HepG2 (cell line): ENCODE data around the gene IFITM10. TPM values are rescaled to one million over a fixed set of nuclear protein-coding genes. Genes with fewer than 3 reads are reported as not detected.

ENCODE experiments used
- DMAP1 ChIP-seq: IDR thresholded peaks from 2 replicates; pipeline ENCODE4 v1.6.1; 2016
- EHMT2 ChIP-seq: fragments of 200-600 bp; sonication (generic); IDR thresholded peaks from 2 replicates; pipeline ENCODE4 v1.7.0; 2017; ENCODE audit warnings: antibody characterized with exemption, low read depth, low read length, borderline replicate concordance
- MTF2 ChIP-seq: sonication (generic); formaldehyde crosslinking; IDR thresholded peaks from 2 replicates; pipeline ENCODE4 v1.5.0; 2020; ENCODE audit warnings: missing genetic modification reagents, borderline replicate concordance
- SMAD9 ChIP-seq: sonication (generic); formaldehyde crosslinking; IDR thresholded peaks from 2 replicates; pipeline ENCODE4 v1.5.1; 2020; ENCODE audit warnings: mild to moderate bottlenecking, missing genetic modification reagents
- TEAD2 ChIP-seq: sonication (generic); formaldehyde crosslinking; IDR thresholded peaks from 2 replicates; pipeline ENCODE4 v1.9.0; 2021; ENCODE audit warnings: missing genetic modification reagents
- TERF1 ChIP-seq: sonication (generic); formaldehyde crosslinking; IDR thresholded peaks from 2 replicates; pipeline ENCODE4 v1.8.0; 2022; ENCODE audit warnings: mild to moderate bottlenecking, missing genetic modification reagents, moderate library complexity
- TFDP1 ChIP-seq: IDR thresholded peaks from 2 replicates; pipeline ENCODE4 v1.6.1; 2016; ENCODE audit warnings: missing compliant biosample characterization, missing genetic modification reagents, borderline replicate concordance
- ZNF543 ChIP-seq: sonication (generic); formaldehyde crosslinking; IDR thresholded peaks from 2 replicates; pipeline ENCODE4 v1.4.0; 2020; ENCODE audit warnings: mild to moderate bottlenecking, missing genetic modification reagents
- polyA plus RNA-seq, 8 experiments: library from polyadenylated mRNA; depleted of rRNA in 3 of 8; stranded (reverse) in 7 of 8; unstranded in 1 of 8; fragments of >200 nt; fragmentation: Illumina TruSeq in 4 of 8; extraction: Trizol in 4 of 8; gene quantifications; 2 replicates each; pipeline versions ENCODE4 v1.2.1 to v1.2.3, GENCODE V29; 2011 to 2016; ENCODE audit warnings: low read depth in 4 of 8, missing spikeins in 1 of 8, mixed read lengths in 1 of 8; ENCODE audit not compliant: insufficient read depth in 1 of 8
- total RNA-seq, 5 experiments: library from RNA; depleted of rRNA; stranded (reverse); fragments of >200 nt; fragmentation: Illumina TruSeq; extraction: Trizol; gene quantifications; 2 replicates each; pipeline ENCODE4 v1.2.3, GENCODE V29; 2016; ENCODE audit warnings: low read depth in 1 of 5
- TF ChIP-seq, protein P1 (sequence below): sonication (generic); formaldehyde crosslinking; IDR thresholded peaks from 2 replicates; pipeline ENCODE4 v1.5.1; 2020; ENCODE audit warnings: missing genetic modification reagents, mild to moderate bottlenecking, borderline replicate concordance
- TF ChIP-seq, protein P2 (sequence below): sonication (generic); formaldehyde crosslinking; conservative IDR thresholded peaks from 2 replicates; pipeline ENCODE4 v1.4.0; 2020; ENCODE audit warnings: missing genetic modification reagents
- TF ChIP-seq, protein P3 (sequence below): sonication (generic); formaldehyde crosslinking; conservative IDR thresholded peaks from 2 replicates; pipeline ENCODE4 v1.4.0; 2020; ENCODE audit warnings: missing genetic modification reagents
- TF ChIP-seq, protein P4 (sequence below): sonication (generic); formaldehyde crosslinking; IDR thresholded peaks from 2 replicates; pipeline ENCODE4 v1.4.0; 2020; ENCODE audit warnings: missing genetic modification reagents
- TF ChIP-seq, protein P5 (sequence below): sonication (generic); formaldehyde crosslinking; IDR thresholded peaks from 2 replicates; pipeline ENCODE4 v1.5.0; 2020; ENCODE audit warnings: mild to moderate bottlenecking, low read depth, missing genetic modification reagents, borderline replicate concordance
- TF ChIP-seq, protein P6 (sequence below): sonication (generic); formaldehyde crosslinking; IDR thresholded peaks from 2 replicates; pipeline ENCODE4 v1.5.0; 2020; ENCODE audit warnings: mild to moderate bottlenecking, missing genetic modification reagents

IFITM10 gene
- total and polyA plus RNA-seq, 2 of the 13 experiments (the other 11 are each of a cell fraction or from before 2014, with no cell fraction given), result 0.09 to 0.13 TPM

DNA sequence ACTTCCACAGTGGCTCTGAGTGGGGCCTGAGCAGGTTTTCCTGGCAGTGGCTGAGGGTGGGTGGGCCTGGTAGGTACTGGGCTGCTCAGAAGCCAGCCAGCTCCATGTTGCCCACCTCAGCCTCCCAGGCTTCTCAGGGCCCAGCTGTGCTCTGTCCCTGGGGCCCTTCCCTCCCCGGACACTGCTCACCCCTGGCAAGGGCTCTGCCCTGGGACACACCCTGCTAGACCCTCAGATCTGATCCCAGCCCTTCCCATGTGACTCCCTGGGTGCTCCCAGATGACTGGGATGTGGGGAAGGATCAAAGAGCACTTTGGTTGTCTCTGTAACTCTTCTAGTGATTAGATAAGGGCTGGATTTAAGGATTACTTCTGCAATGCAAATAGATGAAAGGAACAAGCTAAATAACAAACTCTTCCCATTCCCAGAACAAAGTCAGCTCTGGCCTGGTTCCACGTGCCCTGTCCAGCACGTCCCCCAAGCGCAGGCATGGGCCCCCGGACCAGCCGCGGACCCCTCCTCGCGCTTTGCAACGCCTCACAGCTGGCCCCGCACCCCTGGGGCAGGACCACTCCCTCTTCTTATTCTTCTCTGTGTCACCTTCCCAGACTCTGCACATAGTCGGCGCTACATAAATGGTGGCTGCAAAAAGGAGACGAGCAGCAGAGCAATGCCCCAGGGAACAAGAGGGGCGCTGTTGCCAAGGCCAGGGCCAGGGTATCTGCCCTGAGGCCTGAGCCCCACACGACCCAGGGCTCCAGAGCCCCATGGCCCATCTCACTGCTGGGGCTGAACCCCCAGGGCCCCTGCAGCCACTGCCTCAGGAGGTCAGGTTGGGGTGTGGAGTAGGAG, 59.1 kb downstream of the IFITM10 start (continued):
- TF ChIP-seq TEAD2 (no peak; the same call in 1 of the 2 replicates), EHMT2 (no peak; the same call in 1 of the 2 replicates), ZNF543 (peak; percentile 43; the same call in 1 of the 2 replicates), DMAP1 (CRISPR knock-in tag) (peak; percentile 67), TFDP1 (CRISPR knock-in tag) (peak; percentile 88), SMAD9 (no peak), MTF2 (CRISPR knock-in tag) (no peak), TERF1 (CRISPR knock-in tag) (no peak)
- TF ChIP-seq, protein P1, sequence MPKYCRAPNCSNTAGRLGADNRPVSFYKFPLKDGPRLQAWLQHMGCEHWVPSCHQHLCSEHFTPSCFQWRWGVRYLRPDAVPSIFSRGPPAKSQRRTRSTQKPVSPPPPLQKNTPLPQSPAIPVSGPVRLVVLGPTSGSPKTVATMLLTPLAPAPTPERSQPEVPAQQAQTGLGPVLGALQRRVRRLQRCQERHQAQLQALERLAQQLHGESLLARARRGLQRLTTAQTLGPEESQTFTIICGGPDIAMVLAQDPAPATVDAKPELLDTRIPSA (CRISPR knock-in tag), result no peak
- TF ChIP-seq, protein P2, sequence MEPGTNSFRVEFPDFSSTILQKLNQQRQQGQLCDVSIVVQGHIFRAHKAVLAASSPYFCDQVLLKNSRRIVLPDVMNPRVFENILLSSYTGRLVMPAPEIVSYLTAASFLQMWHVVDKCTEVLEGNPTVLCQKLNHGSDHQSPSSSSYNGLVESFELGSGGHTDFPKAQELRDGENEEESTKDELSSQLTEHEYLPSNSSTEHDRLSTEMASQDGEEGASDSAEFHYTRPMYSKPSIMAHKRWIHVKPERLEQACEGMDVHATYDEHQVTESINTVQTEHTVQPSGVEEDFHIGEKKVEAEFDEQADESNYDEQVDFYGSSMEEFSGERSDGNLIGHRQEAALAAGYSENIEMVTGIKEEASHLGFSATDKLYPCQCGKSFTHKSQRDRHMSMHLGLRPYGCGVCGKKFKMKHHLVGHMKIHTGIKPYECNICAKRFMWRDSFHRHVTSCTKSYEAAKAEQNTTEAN (CRISPR knock-in tag), result peak; percentile 91
- TF ChIP-seq, protein P3, sequence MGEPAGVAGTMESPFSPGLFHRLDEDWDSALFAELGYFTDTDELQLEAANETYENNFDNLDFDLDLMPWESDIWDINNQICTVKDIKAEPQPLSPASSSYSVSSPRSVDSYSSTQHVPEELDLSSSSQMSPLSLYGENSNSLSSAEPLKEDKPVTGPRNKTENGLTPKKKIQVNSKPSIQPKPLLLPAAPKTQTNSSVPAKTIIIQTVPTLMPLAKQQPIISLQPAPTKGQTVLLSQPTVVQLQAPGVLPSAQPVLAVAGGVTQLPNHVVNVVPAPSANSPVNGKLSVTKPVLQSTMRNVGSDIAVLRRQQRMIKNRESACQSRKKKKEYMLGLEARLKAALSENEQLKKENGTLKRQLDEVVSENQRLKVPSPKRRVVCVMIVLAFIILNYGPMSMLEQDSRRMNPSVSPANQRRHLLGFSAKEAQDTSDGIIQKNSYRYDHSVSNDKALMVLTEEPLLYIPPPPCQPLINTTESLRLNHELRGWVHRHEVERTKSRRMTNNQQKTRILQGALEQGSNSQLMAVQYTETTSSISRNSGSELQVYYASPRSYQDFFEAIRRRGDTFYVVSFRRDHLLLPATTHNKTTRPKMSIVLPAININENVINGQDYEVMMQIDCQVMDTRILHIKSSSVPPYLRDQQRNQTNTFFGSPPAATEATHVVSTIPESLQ (CRISPR knock-in tag), result peak; percentile 82
- TF ChIP-seq, protein P4, sequence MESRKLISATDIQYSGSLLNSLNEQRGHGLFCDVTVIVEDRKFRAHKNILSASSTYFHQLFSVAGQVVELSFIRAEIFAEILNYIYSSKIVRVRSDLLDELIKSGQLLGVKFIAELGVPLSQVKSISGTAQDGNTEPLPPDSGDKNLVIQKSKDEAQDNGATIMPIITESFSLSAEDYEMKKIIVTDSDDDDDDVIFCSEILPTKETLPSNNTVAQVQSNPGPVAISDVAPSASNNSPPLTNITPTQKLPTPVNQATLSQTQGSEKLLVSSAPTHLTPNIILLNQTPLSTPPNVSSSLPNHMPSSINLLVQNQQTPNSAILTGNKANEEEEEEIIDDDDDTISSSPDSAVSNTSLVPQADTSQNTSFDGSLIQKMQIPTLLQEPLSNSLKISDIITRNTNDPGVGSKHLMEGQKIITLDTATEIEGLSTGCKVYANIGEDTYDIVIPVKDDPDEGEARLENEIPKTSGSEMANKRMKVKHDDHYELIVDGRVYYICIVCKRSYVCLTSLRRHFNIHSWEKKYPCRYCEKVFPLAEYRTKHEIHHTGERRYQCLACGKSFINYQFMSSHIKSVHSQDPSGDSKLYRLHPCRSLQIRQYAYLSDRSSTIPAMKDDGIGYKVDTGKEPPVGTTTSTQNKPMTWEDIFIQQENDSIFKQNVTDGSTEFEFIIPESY (CRISPR knock-in tag), result peak; percentile 76; the same call in 1 of the 2 replicates
- TF ChIP-seq, protein P5, sequence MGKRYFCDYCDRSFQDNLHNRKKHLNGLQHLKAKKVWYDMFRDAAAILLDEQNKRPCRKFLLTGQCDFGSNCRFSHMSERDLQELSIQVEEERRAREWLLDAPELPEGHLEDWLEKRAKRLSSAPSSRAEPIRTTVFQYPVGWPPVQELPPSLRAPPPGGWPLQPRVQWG (CRISPR knock-in tag), result no peak
- TF ChIP-seq, protein P6, sequence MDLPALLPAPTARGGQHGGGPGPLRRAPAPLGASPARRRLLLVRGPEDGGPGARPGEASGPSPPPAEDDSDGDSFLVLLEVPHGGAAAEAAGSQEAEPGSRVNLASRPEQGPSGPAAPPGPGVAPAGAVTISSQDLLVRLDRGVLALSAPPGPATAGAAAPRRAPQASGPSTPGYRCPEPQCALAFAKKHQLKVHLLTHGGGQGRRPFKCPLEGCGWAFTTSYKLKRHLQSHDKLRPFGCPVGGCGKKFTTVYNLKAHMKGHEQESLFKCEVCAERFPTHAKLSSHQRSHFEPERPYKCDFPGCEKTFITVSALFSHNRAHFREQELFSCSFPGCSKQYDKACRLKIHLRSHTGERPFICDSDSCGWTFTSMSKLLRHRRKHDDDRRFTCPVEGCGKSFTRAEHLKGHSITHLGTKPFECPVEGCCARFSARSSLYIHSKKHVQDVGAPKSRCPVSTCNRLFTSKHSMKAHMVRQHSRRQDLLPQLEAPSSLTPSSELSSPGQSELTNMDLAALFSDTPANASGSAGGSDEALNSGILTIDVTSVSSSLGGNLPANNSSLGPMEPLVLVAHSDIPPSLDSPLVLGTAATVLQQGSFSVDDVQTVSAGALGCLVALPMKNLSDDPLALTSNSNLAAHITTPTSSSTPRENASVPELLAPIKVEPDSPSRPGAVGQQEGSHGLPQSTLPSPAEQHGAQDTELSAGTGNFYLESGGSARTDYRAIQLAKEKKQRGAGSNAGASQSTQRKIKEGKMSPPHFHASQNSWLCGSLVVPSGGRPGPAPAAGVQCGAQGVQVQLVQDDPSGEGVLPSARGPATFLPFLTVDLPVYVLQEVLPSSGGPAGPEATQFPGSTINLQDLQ, result peak; percentile 94
